SKM-1 (cell line): ENCODE data around the gene DIS3L2.

Source experiments
- DNase-seq: peaks from one replicate; lab custom pipeline; 2025; ENCODE audit not compliant: unreplicated experiment; lab: John Stamatoyannopoulos, UW

The DIS3L2 gene

GRCh38 chr2:232340171-232340935, 378.8 kb downstream of the DIS3L2 start:
- no peak for DNase-seq

- DNase-seq, result no peak
Measured at GRCh38 chr2:232341061-232341738, 379.7 kb downstream of the DIS3L2 start.

GRCh38 chr2:232341739-232342126, 380.2 kb downstream of the DIS3L2 start:
- DNase-seq, result no peak

GRCh38 chr2:232342635-232343565, 381.4 kb downstream of the DIS3L2 start:
- no peak for DNase-seq

GRCh38 chr2:232343821-232344220, 382.3 kb downstream of the DIS3L2 start:
- no peak for DNase-seq

- no peak for DNase-seq
Measured at GRCh38 chr2:232345251-232345650, 383.7 kb downstream of the DIS3L2 start.

- DNase-seq, result no peak
Measured at GRCh38 chr2:232347369-232347768, 385.9 kb downstream of the DIS3L2 start.

GRCh38 chr2:232348936-232349335, 387.4 kb downstream of the DIS3L2 start:
- DNase-seq, result no peak

GRCh38 chr2:232349546-232349945, 388.0 kb downstream of the DIS3L2 start:
- DNase-seq, result no peak

- no peak for DNase-seq
Measured at GRCh38 chr2:232349946-232350635, 388.6 kb downstream of the DIS3L2 start.

GRCh38 chr2:232350804-232351685, 389.5 kb downstream of the DIS3L2 start:
- DNase-seq, result no peak

GRCh38 chr2:232351686-232352510, 390.4 kb downstream of the DIS3L2 start:
- DNase-seq, result no peak

- DNase-seq, result no peak
Measured at GRCh38 chr2:232352511-232353091, 391.1 kb downstream of the DIS3L2 start.

GRCh38 chr2:232353096-232353495, 391.6 kb downstream of the DIS3L2 start:
- no peak for DNase-seq

- no peak for DNase-seq
Measured at GRCh38 chr2:232353660-232354059, 392.1 kb downstream of the DIS3L2 start.

GRCh38 chr2:232354069-232354468, 392.6 kb downstream of the DIS3L2 start:
- no peak for DNase-seq

GRCh38 chr2:232361646-232362045, 400.1 kb downstream of the DIS3L2 start:
- DNase-seq, result no peak

GRCh38 chr2:232362174-232362900, 400.8 kb downstream of the DIS3L2 start:
- no peak for DNase-seq
